WERI-Rb-1 (cell line): ENCODE data around the gene MAT2B.
A peak's percentile ranks its signal among the peaks of the same experiment; 100 is the strongest.

ENCODE experiments used
- DNase-seq: peaks from one replicate; pipeline ENCODE4 v3.0.0-alpha.2; 2020
- H3K27ac ChIP-seq: fragments of 250-450 bp; sonication (Bioruptor Pico); 2 replicates; pipeline ENCODE4 v1.5.1; 2020; ENCODE audit warnings: mild to moderate bottlenecking, moderate library complexity
- H3K27me3 ChIP-seq: fragments of 250-450 bp; sonication (Bioruptor Pico); 2 replicates; pipeline ENCODE4 v1.5.1; 2021; ENCODE audit warnings: mild to moderate bottlenecking, low read depth, moderate library complexity; ENCODE audit not compliant: insufficient read depth, severe bottlenecking
- H3K36me3 ChIP-seq: fragments of 250-450 bp; sonication (Bioruptor Pico); 2 replicates; pipeline ENCODE4 v1.5.1; 2020; ENCODE audit warnings: mild to moderate bottlenecking, moderate library complexity
- H3K4me3 ChIP-seq: 2 replicates; pipeline ENCODE4 v1.5.1; 2011; ENCODE audit warnings: low read depth, mild to moderate bottlenecking, control low read depth, low read length
- H3K9me3 ChIP-seq: fragments of 250-450 bp; sonication (Bioruptor Pico); 2 replicates; pipeline ENCODE4 v1.5.1; 2021; ENCODE audit warnings: mild to moderate bottlenecking, moderate library complexity; ENCODE audit not compliant: severe bottlenecking
- TF ChIP-seq, protein P1 (sequence below): IDR thresholded peaks from 2 replicates; pipeline ENCODE4 v1.5.1; 2011; ENCODE audit warnings: low read depth, mild to moderate bottlenecking, control low read depth, inconsistent platforms, low read length

The MAT2B gene

DNA sequence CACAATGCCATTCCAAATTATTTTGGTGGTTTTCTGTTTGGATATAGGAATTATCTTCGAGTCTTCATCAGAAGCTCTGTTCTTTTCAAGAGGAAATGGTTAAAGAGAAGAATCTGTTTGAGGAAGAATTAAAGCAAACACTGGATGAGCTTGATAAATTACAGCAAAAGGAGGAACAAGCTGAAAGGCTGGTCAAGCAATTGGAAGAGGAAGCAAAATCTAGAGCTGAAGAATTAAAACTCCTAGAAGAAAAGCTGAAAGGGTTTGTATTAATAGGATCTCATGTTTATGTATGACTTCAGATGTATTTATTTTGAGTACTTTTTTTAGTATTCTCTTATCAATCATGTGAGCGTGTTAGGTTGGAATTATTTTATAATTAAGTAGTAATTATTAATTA, 30.0 kb upstream of the MAT2B start:
- Histone ChIP-seq H3K9me3 (no peaks in the 10 kb centered on the region), H3K27me3 (no peaks in the 10 kb centered on the region), H3K4me3 (no peak overlapping the region), H3K27ac (no peak overlapping the region), H3K36me3 (peaks cover 61% of the 10 kb centered on the region)
- no peak for DNase-seq
- TF ChIP-seq, protein P1, sequence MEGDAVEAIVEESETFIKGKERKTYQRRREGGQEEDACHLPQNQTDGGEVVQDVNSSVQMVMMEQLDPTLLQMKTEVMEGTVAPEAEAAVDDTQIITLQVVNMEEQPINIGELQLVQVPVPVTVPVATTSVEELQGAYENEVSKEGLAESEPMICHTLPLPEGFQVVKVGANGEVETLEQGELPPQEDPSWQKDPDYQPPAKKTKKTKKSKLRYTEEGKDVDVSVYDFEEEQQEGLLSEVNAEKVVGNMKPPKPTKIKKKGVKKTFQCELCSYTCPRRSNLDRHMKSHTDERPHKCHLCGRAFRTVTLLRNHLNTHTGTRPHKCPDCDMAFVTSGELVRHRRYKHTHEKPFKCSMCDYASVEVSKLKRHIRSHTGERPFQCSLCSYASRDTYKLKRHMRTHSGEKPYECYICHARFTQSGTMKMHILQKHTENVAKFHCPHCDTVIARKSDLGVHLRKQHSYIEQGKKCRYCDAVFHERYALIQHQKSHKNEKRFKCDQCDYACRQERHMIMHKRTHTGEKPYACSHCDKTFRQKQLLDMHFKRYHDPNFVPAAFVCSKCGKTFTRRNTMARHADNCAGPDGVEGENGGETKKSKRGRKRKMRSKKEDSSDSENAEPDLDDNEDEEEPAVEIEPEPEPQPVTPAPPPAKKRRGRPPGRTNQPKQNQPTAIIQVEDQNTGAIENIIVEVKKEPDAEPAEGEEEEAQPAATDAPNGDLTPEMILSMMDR = no peak

GRCh38 chr5:163478126-163478981, 27.1 kb upstream of the MAT2B start:
- Histone ChIP-seq H3K9me3 (no peaks in the 10 kb centered on the region), H3K27me3 (no peaks in the 10 kb centered on the region), H3K36me3 (peaks cover 42% of the 10 kb centered on the region), H3K27ac (no peak overlapping the region), H3K4me3 (no peak overlapping the region)
- DNase-seq = no peak
- TF ChIP-seq, protein P1 = no peak

DNA sequence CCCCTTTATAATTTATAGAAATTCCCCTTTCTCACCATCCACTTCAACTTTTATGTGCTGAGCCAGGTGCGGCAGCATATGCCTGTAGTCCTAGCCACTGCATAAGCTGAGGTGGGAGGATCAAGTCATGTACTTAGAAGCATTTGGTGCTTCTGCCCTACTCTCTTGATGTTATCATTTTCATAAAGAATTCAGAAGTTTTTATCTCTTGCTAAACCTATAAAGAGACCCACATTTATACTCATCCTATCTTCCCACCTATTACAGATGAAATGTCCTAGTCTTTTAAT, 26.5 kb upstream of the MAT2B start:
- Histone ChIP-seq H3K27me3 (no peaks in the 10 kb centered on the region), H3K4me3 (no peak overlapping the region), H3K36me3 (peaks cover 42% of the 10 kb centered on the region), H3K9me3 (no peaks in the 10 kb centered on the region), H3K27ac (no peak overlapping the region)
- no peak for DNase-seq
- TF ChIP-seq, protein P1 = no peak

DNA sequence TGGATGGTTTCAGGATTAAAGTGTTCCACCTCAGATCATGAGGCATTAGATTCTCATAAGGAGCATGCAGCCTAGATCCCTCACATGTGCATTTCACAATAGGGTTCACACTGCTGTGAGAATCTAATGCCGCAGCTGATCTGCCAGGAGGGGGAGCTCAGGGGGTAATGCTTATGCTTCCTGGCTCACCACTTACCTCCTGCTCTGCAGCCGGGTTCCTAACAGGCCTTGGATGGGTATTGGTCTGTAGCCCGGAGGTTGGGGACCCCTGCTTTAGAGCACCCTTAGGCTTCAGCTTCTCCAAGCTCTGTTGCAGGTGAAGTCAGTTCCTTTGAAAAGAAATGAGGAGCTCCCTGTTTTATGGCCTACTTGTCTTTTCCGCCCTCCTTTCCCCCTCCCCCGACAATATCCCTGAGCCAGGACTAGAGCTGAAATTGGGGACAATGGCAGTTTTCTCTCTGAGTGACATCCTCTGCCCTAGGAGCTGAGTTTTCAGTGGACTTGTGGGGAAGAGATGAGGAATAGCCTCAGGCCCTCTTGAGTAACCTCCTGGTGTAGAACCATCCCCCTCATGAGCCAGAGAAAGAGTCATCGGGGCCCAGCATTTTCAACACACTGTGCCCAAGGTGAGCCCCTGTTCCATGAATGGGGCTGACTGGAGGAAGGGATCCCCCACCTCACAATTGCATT, 16.2 kb upstream of the MAT2B start:
- TF ChIP-seq, protein P1 = peak; percentile 43; the same call in 1 of the 2 replicates
- DNase-seq = peak; percentile 32
- Histone ChIP-seq H3K9me3 (no peaks in the 10 kb centered on the region), H3K27ac (no peak overlapping the region), H3K27me3 (no peaks in the 10 kb centered on the region), H3K4me3 (no peak overlapping the region), H3K36me3 (peaks cover 26% of the 10 kb centered on the region)

- no peak for DNase-seq
- peaks cover 25% of the 10 kb centered on the region for H3K36me3 ChIP-seq
Observed at GRCh38 chr5:163489745-163490075, 15.7 kb upstream of the MAT2B start.

More at GRCh38 chr5:163489745-163490075, 15.7 kb upstream of the MAT2B start:
- Histone ChIP-seq H3K4me3 (no peak overlapping the region), H3K27me3 (no peaks in the 10 kb centered on the region), H3K27ac (no peak overlapping the region), H3K9me3 (no peaks in the 10 kb centered on the region)
- TF ChIP-seq, protein P1 = no peak
